K562 (cell line): ENCODE data around the gene KCNK2. TPM values are rescaled to one million over a fixed set of nuclear protein-coding genes. Genes with fewer than 3 reads are reported as not detected.

Experiments used
- ATAC-seq: fragments of 200-7000 bp; cut with Tn5 transposase; 3 replicates; pipeline ENCODE4 v1.9.1; 2020; ENCODE audit warnings: moderate library complexity
- BruUV-seq: library from RNA; stranded (reverse); fragments of 400-500 nt; replicated peaks from 2 replicates; lab custom pipeline; 2021; lab: Mats Ljungman, UMichigan
- CTCF ChIA-PET: fragments of 300-600 bp; formaldehyde crosslinking; extraction: SDS; loops from one replicate; lab custom pipeline; 2021; ENCODE audit warnings: low intra/inter-chr PET ratio; lab: Yijun Ruan, JAX
- POLR2A ChIA-PET: fragments of 300-600, 350-650 bp; sonication (Branson Sonifier 250); formaldehyde crosslinking; extraction: SDS; loops from one replicate; lab custom pipeline; 2021; ENCODE audit warnings: antibody characterized with exemption, inconsistent platforms; lab: Yijun Ruan, JAX
- DNase-seq, 4 experiments: peaks; one replicate each; pipeline versions ENCODE4 v3.0.0 to v3.0.0-alpha.2; 2011 to 2018; ENCODE audit warnings: low spot score in 3 of 4, mixed read lengths in 3 of 4; ENCODE audit errors: extremely low read depth in 1 of 4
- FAIRE-seq: peaks from 2 replicates; lab custom pipeline; 2011; peaks lifted over from hg19 to GRCh38; lab: Jason Lieb, UNC
- H2AFZ ChIP-seq: 2 replicates; pipeline ENCODE4 v1.6.0; 2011; ENCODE audit warnings: low read depth, low read length, control low read depth, inconsistent platforms
- H3K27ac ChIP-seq: fragments of 200-600 bp; 3 replicates; pipeline ENCODE4 v1.8.0; 2011; ENCODE audit warnings: low read depth, mild to moderate bottlenecking, control low read depth, inconsistent platforms, low read length, moderate library complexity, mixed read lengths; ENCODE audit errors: extremely low read depth
- H3K27me3 ChIP-seq, 2 experiments: fragments of 300-600 bp in 1 of 2; 2 replicates in 1 of 2; 3 replicates in 1 of 2; pipeline versions ENCODE4 v1.6.0 to v1.8.0; 2011; ENCODE audit warnings: inconsistent platforms in 2 of 2, low read length in 2 of 2, mild to moderate bottlenecking in 1 of 2, mixed read lengths in 1 of 2, moderate library complexity in 1 of 2; ENCODE audit not compliant: control insufficient read depth in 2 of 2, insufficient read depth in 2 of 2
- H3K36me3 ChIP-seq: fragments of 300-600 bp; 3 replicates; pipeline ENCODE4 v1.8.0; 2011; ENCODE audit warnings: mild to moderate bottlenecking, low read length, inconsistent platforms; ENCODE audit not compliant: control insufficient read depth, insufficient read depth
- H3K4me1 ChIP-seq, 2 experiments: fragments of 200-600 bp in 1 of 2; replicated peaks in 1 of 2; 2 replicates in 1 of 2; 3 replicates in 1 of 2; pipeline versions ENCODE4 v1.5.1 to v1.8.0; 2011; ENCODE audit warnings: inconsistent platforms in 2 of 2, low read length in 2 of 2, mild to moderate bottlenecking in 1 of 2, mixed read lengths in 1 of 2, moderate library complexity in 1 of 2; ENCODE audit not compliant: control insufficient read depth in 2 of 2, insufficient read depth in 2 of 2
- H3K4me2 ChIP-seq: 2 replicates; pipeline ENCODE4 v1.6.1; 2011; ENCODE audit warnings: low read length, control low read depth, inconsistent platforms, mixed read lengths; ENCODE audit not compliant: insufficient read depth
- H3K4me3 ChIP-seq: fragments of 200-600 bp; sonication (generic), shearing (Covaris generic); 2 replicates; pipeline ENCODE4 v1.5.1; 2016; ENCODE audit warnings: control low read depth, inconsistent platforms
- H3K79me2 ChIP-seq: fragments of 200-600 bp; 3 replicates; pipeline ENCODE4 v1.8.0; 2011; ENCODE audit warnings: low read length, inconsistent platforms; ENCODE audit not compliant: control insufficient read depth, insufficient read depth
- H3K9ac ChIP-seq, 2 experiments: 2 replicates each; pipeline versions ENCODE4 v1.6.0 to v1.6.1; 2011; ENCODE audit warnings: low read depth in 2 of 2, low read length in 2 of 2, control low read depth in 1 of 2, inconsistent platforms in 1 of 2, mild to moderate bottlenecking in 1 of 2, mixed read lengths in 1 of 2; ENCODE audit not compliant: insufficient read depth in 1 of 2
- H3K9me1 ChIP-seq: one replicate; pipeline ENCODE4 v1.6.0; 2011; ENCODE audit warnings: inconsistent platforms, mild to moderate bottlenecking, low read length, moderate library complexity; ENCODE audit not compliant: control insufficient read depth, insufficient read depth
- H3K9me3 ChIP-seq: replicated peaks from 2 replicates; pipeline ENCODE4 v1.5.1; 2011; ENCODE audit warnings: low read depth, low read length, inconsistent platforms; ENCODE audit not compliant: control insufficient read depth, insufficient read depth
- H4K20me1 ChIP-seq: replicated peaks from 2 replicates; pipeline ENCODE4 v1.6.1; 2011; ENCODE audit warnings: low read length, inconsistent platforms, mixed read lengths; ENCODE audit not compliant: control insufficient read depth, insufficient read depth
- CREM ChIP-seq: IDR thresholded peaks from 2 replicates; pipeline ENCODE4 v1.6.1; 2014; ENCODE audit warnings: antibody characterized with exemption, low read depth
- E2F4 ChIP-seq: sonication (generic); formaldehyde crosslinking; IDR thresholded peaks from 2 replicates; pipeline ENCODE4 v1.8.0; 2022; ENCODE audit warnings: mild to moderate bottlenecking, low read depth, missing genetic modification reagents
- HDAC6 ChIP-seq: IDR thresholded peaks from 2 replicates; pipeline ENCODE4 v1.6.1; 2012; ENCODE audit warnings: low read depth, mild to moderate bottlenecking, control low read depth, inconsistent platforms, low read length, moderate library complexity
- HNRNPUL1 ChIP-seq: fragments of 200-400 bp; formaldehyde crosslinking; IDR thresholded peaks from 2 replicates; pipeline ENCODE4 v1.6.1; 2017; ENCODE audit warnings: low read length
- NONO ChIP-seq, 2 experiments: fragments of 200-400 bp in 1 of 2; fragments of 450-650 bp in 1 of 2; formaldehyde crosslinking in 1 of 2; IDR thresholded peaks; 2 replicates each; pipeline ENCODE4 v1.6.1; 2017; ENCODE audit warnings: low read depth in 2 of 2, mild to moderate bottlenecking in 2 of 2, moderate library complexity in 2 of 2, low read length in 1 of 2
- PRMT5 ChIP-seq: sonication (generic); formaldehyde crosslinking; IDR thresholded peaks from 2 replicates; pipeline ENCODE4 v1.5.0; 2020; ENCODE audit warnings: missing genetic modification reagents
- RUNX1 ChIP-seq: sonication (generic); IDR thresholded peaks from 2 replicates; pipeline ENCODE4 v1.6.1; 2016; ENCODE audit warnings: antibody characterized with exemption, low read depth
- TRIM28 ChIP-seq: fragments of 450-650 bp; IDR thresholded peaks from 2 replicates; pipeline ENCODE4 v1.6.1; 2017
- ZNF280A ChIP-seq: fragments of 450-650 bp; IDR thresholded peaks from 2 replicates; pipeline ENCODE4 v1.6.1; 2018; ENCODE audit warnings: mild to moderate bottlenecking, low read depth; ENCODE audit not compliant: partially characterized antibody
- ZNF398 ChIP-seq: fragments of 250-450 bp; sonication (Bioruptor Pico); IDR thresholded peaks from 2 replicates; pipeline ENCODE4 v1.8.0; 2021; ENCODE audit warnings: moderate library complexity, mild to moderate bottlenecking, inconsistent platforms
- WGBS: fragments of 100-300 bp; shearing (Covaris generic); methylation state at CpG from one replicate; pipeline ENCODE4 v1.1.6; 2016; ENCODE audit warnings: low coverage, mixed read lengths; ENCODE audit not compliant: insufficient coverage; ENCODE audit errors: missing lambda C conversion rate; 5-methylcytosine and 5-hydroxymethylcytosine counted together
- in situ Hi-C: fragments of 300-500 bp; cut with MboI; formaldehyde crosslinking; loops from 4 replicates; pipeline ENCODE4 v1.15.0; 2018; ENCODE audit warnings: inconsistent platforms, mixed read lengths
- intact Hi-C: fragments of 100-400 bp; cut with micrococcal nuclease; formaldehyde crosslinking; loops from 2 replicates; pipeline ENCODE4 v1.14.2; 2022
- polyA plus RNA-seq, 8 experiments: library from polyadenylated mRNA; depleted of rRNA in 4 of 8; stranded (reverse) in 5 of 8; unstranded in 3 of 8; fragments of >200 nt; fragmentation: Nextera tagmentation in 2 of 8; fragmentation: Illumina TruSeq in 1 of 8; extraction: Ambion mirVana in 2 of 8; extraction: Trizol in 1 of 8; gene quantifications; 2 replicates each; pipeline versions ENCODE4 v1.2.1 to v1.2.3, GENCODE V29; 2011 to 2014; ENCODE audit warnings: inconsistent platforms in 1 of 8, missing spikeins in 1 of 8
- total RNA-seq, 7 experiments: library from RNA; depleted of rRNA in 6 of 7; stranded (reverse); fragments of >200 nt in 6 of 7; fragmentation: Illumina TruSeq in 2 of 7; extraction: Trizol in 2 of 7; gene quantifications; 2 replicates each; pipeline versions ENCODE4 v1.2.1 to v1.2.3, GENCODE V29; 2011 to 2021; ENCODE audit warnings: low replicate concordance in 1 of 7

The KCNK2 gene
- total and polyA plus RNA-seq, 9 of the 15 experiments (the other 6 are each of a cell fraction or from before 2014, with no cell fraction given), result 0.04 to 0.13 (median 0.05) TPM; not detected in 3

- Histone ChIP-seq H3K79me2 (no peaks in the 10 kb centered on the region), H3K36me3 (no peaks in the 10 kb centered on the region), H3K4me1 (no peaks in the 10 kb centered on the region), H2AFZ (no peak overlapping the region), H3K9ac (no peak overlapping the region), H3K9me3 (no peaks in the 10 kb centered on the region; the same call in 1 of the 2 replicates), H3K4me2 (no peak overlapping the region), H3K27me3 (no peaks in the 10 kb centered on the region), H3K9me1 (no peaks in the 10 kb centered on the region), H3K4me3 (no peak overlapping the region), H3K27ac (no peak overlapping the region), H4K20me1 (no peaks in the 10 kb centered on the region)
- FAIRE-seq (no peak), DNase-seq (no peak), ATAC-seq (no peak)
- ChIA-PET CTCF (no interaction called here), POLR2A (no interaction called here)
- 0% methylated on average over 2 of the region's 2 CpGs for WGBS
- intact Hi-C loops (no loop called here), in situ Hi-C loops (no loop called here)
- BruUV-seq, result no TSS peak
- no peak for TF ChIP-seq TRIM28
- TF ChIP-seq RUNX1, result no peak
- TF ChIP-seq CREM, result no peak
- TF ChIP-seq NONO (IDR thresholded peaks at IDR 0.05; ENCODE audit: low read depth in 2 of 2, low read length in 1 of 2), result no peak
- no peak for TF ChIP-seq ZNF280A
- TF ChIP-seq PRMT5, result no peak
- TF ChIP-seq HDAC6, result no peak
- TF ChIP-seq HNRNPUL1, result no peak
- no peak for TF ChIP-seq ZNF398 (CRISPR knock-in tag)
- no peak for TF ChIP-seq E2F4 (CRISPR knock-in tag)
- TF ChIP-seq, all 486 proteins: peak for 0
Observed at GRCh38 chr1:215277532-215277931, 195.0 kb downstream of the KCNK2 start.
